Mucosa of descending colon (tissue), 3 donors: Measurements from ENCODE around the gene GSN. TPM values are rescaled to one million over a fixed set of nuclear protein-coding genes. Genes with fewer than 3 reads are reported as not detected.

ENCODE experiments used
- ATAC-seq: fragments of 200-7000 bp; cut with Tn5 transposase; one replicate; pipeline ENCODE4 v1.9.1; 2020; ENCODE audit warnings: mild to moderate bottlenecking, moderate library complexity
- DNase-seq, 3 donors: peaks; one replicate each; pipeline ENCODE4 v3.0.0-alpha.2; 2020
- H3K36me3 ChIP-seq: fragments of 200-600 bp; one replicate; pipeline ENCODE4 v1.8.0; 2021; ENCODE audit warnings: low read depth, mild to moderate bottlenecking
- H3K4me1 ChIP-seq: fragments of 200-600 bp; one replicate; pipeline ENCODE4 v1.8.0; 2021; ENCODE audit warnings: low read depth, mild to moderate bottlenecking
- H3K4me3 ChIP-seq: fragments of 200-600 bp; one replicate; pipeline ENCODE4 v1.8.0; 2021; ENCODE audit warnings: mild to moderate bottlenecking
- H3K9me3 ChIP-seq: fragments of 200-600 bp; one replicate; pipeline ENCODE4 v1.8.0; 2021; ENCODE audit warnings: mild to moderate bottlenecking
- CTCF ChIP-seq: fragments of 200-600 bp; IDR thresholded peaks from one replicate; pipeline ENCODE4 v1.8.0; 2022; ENCODE audit warnings: antibody characterized with exemption, mild to moderate bottlenecking
- intact Hi-C, 2 donors: fragments of 100-400 bp; cut with DNase I in 1 of 2; cut with micrococcal nuclease in 1 of 2; formaldehyde crosslinking; loops; one replicate each; pipeline versions ENCODE4 v1.11.0 to v1.11.1; 2022; cut with DNase I, micrococcal nuclease
- total RNA-seq, 3 donors: library from RNA; stranded (reverse); fragmentation: NEBNext Ultra II Directional in 2 of 3; extraction: Animal tissue kit (Norgen Biotek cat#: 25700) in 2 of 3; gene quantifications; one replicate each; pipeline versions ENCODE4 v1.2.1 to v1.2.4, GENCODE V29; 2021 to 2023
- donor health status: DM: no; HTN: no; CAD: no; lungs with moderate emphysema.
- donor health status: DM: no; HTN: no; CAD: no.
- donor health status: DM: no; HTN: yes; CAD: no.

Gene GSN
- total RNA-seq, 3 donors from 2014 or later, result 443 to 952 (median 937) TPM

GRCh38 chr9:121317737-121318630 lies 50.0 kb downstream of the GSN start:
- DNase-seq (peak in 1 of 3 donors; percentile 31), ATAC-seq (no peak)
- no peak for TF ChIP-seq CTCF
- no peak overlapping the region for H3K4me3 ChIP-seq
- peaks cover 10% of the 10 kb centered on the region for H3K4me1 ChIP-seq
- H3K9me3 ChIP-seq, result no peaks in the 10 kb centered on the region
- peaks cover 9% of the 10 kb centered on the region for H3K36me3 ChIP-seq
- intact Hi-C loops, result loop anchor here in 1 of 2 donors (5.0 kb wide), 1 partner anchor 84 kb away; no protein-coding TSS in a partner anchor

GRCh38 chr9:121318631-121319382 lies 50.8 kb downstream of the GSN start:
- Histone ChIP-seq H3K9me3 (no peaks in the 10 kb centered on the region), H3K4me3 (no peak overlapping the region), H3K4me1 (peaks cover 10% of the 10 kb centered on the region), H3K36me3 (peaks cover 4% of the 10 kb centered on the region)
- intact Hi-C loops, result loop anchor here in 1 of 2 donors (5.0 kb wide), 1 partner anchor 83 kb away; no protein-coding TSS in a partner anchor
- no peak for ATAC-seq
- DNase-seq, result no peak
- TF ChIP-seq CTCF, result no peak

GRCh38 chr9:121319383-121319780 lies 51.4 kb downstream of the GSN start:
- no peak for ATAC-seq
- Histone ChIP-seq H3K4me1 (peaks cover 10% of the 10 kb centered on the region), H3K36me3 (no peaks in the 10 kb centered on the region), H3K4me3 (no peak overlapping the region), H3K9me3 (no peaks in the 10 kb centered on the region)
- no peak for DNase-seq
- intact Hi-C loops, result loop anchor here in 1 of 2 donors (5.0 kb wide), 1 partner anchor 83 kb away; no protein-coding TSS in a partner anchor
- TF ChIP-seq CTCF, result no peak

GRCh38 chr9:121321016-121321503 lies 53.1 kb downstream of the GSN start:
- no peak overlapping the region for H3K4me3 ChIP-seq
- DNase-seq, result no peak
- peaks cover 10% of the 10 kb centered on the region for H3K4me1 ChIP-seq
- no peaks in the 10 kb centered on the region for H3K36me3 ChIP-seq
- no peaks in the 10 kb centered on the region for H3K9me3 ChIP-seq
- TF ChIP-seq CTCF, result no peak
- ATAC-seq, result no peak
- intact Hi-C loops, result loop anchor here (10.0 kb wide), 3 partner anchors 54 to 106 kb away; partner anchors contain the start of genes GSN (in 1 of the 2) and STOM (in 1 of the 2)

GRCh38 chr9:121322037-121322736 lies 54.2 kb downstream of the GSN start:
- peak; percentile 71 for ATAC-seq
- Histone ChIP-seq H3K4me3 (no peak overlapping the region), H3K9me3 (no peaks in the 10 kb centered on the region), H3K4me1 (peaks cover 10% of the 10 kb centered on the region), H3K36me3 (peaks cover 5% of the 10 kb centered on the region)
- no peak for TF ChIP-seq CTCF
- DNase-seq, result no peak
- intact Hi-C loops, result loop anchor here (10.0 kb wide), 3 partner anchors 53 to 107 kb away; partner anchors contain the start of genes GSN (in 1 of the 2) and STOM (in 1 of the 2)
